ENCODE measurements around the gene BARD1.
"Not testable (repeated sequence)": the region's sequence is repeated elsewhere in the genome, so short reads cannot be mapped to it uniquely, and the experiment has no call there.

The BARD1 gene

DNA sequence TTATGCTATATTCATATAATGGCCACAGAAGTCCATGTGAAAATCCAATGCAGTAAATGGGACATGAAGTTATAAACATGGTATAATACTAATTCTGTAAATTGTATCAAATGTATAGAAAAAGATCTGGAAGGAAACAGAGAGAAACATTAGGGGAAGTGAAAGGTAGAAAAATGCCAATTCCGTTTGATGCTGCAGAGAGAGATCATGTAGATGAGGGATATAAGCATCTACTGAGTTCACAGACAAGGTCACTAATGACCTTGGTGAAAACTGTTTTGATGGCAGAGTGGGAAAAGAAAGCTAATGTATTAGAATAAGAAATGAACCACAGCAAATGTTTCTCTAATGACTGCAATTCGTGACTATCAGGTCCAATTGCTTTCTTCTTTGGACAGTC, 56.0 kb downstream of the BARD1 start:
- DNase-seq, result no peak

DNA sequence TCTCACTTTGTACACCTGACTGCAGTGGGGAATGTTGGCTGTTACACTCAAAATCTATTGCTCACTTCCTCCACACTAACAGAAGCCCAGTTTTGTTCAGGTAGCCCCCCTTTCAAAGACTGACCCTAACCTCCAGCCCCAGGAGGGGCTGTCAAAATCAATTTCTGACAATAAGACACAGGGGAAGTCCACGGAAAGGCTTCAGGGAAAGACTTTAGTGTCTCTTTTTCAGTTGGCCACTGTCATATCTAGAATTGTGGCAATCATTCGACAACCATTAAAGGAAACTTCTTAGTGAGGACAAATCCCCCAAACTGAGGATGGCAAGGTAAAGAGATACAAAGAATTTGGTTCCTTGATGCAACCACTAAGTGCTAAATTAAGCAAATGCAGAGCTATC, 59.0 kb downstream of the BARD1 start:
- DNase-seq, result no peak

GRCh38 chr2:214747992-214748391, 61.5 kb downstream of the BARD1 start:
- DNase-seq, result no peak

GRCh38 chr2:214742119-214742518, 67.4 kb downstream of the BARD1 start:
- DNase-seq, result no peak

GRCh38 chr2:214740867-214741395, 68.6 kb downstream of the BARD1 start:
- DNase-seq, result no peak

DNA sequence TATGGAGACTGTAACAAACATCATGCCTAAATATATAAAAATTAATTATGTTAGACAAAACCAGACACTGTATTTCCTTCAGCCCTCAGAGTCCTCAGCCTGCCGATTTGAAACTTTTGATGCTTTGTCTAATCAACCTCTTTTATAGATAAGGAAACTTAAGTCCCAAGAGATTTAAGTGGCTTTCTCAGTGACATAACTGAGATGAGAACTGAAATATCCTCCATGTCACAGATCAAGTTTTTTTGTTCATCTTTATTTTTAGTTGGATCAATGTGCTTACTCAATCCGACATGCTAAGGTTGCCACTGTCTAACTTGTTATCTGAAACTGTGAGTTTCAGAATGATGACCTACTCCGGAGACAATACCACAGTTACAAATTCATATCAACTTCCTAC, 72.3 kb downstream of the BARD1 start:
- no peak for DNase-seq

- no peak for DNase-seq
These were observed 78.6 kb downstream of the BARD1 start for GRCh38 chr2:214730800-214731407.

- DNase-seq, result no peak
These were observed 79.2 kb downstream of the BARD1 start for GRCh38 chr2:214730248-214730647.

DNA sequence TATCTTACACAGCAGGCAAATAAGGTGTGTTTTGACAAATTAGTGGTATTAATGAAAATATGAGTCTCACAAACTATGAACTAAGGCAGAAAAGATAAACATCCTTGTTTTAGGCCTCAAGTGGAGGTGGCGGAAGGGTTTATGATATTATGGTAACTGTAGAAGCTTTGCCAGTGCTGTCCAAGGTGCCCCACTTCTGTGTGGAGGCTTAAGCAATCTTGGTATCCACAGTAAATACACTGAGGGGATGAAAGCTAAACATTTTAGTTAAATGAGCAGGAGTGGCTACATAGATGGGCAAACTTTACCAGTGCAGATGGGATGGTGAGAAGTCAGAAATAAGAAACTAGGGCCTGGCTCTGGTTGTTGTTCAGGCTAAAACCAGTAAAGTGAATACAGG, 84.7 kb downstream of the BARD1 start:
- no peak for DNase-seq

- DNase-seq, result not testable (repeated sequence)
These were observed 91.6 kb downstream of the BARD1 start for GRCh38 chr2:214717837-214718236.

DNA sequence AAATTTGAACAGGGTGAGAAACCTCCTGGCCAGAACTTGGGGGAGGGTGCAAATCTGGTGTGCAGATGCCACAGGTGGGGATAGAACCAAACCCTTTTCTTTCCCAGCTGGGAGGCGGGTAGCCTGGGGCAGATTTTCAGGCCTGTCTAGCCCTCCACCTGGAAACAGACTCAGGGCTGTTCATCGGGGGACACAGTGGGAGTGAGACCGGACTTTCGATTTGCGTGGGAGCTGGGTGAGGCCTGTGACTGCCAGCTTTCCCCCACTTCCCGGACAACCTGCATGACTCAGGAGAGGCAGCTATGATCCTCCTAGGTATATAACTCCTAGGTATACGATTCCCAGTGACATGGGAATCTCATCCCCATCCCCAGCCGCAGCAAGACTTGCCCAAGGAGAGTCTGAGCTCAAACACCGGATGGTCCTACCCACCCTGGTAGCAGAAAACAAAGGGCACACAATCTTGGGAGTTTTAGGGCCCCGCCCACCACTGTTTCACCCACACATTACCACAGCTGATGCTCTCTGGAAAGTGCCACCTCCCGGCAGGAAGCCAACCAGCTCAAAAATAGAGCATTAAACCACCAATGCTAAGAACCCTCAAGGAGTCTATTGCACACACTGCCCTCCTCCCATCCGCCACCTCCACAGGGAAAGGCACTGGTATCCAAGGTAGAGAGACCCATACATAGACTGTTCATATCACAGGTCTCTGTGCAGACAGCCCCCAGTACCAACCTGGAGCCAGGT, 92.5 kb downstream of the BARD1 start:
- DNase-seq, result no peak

GRCh38 chr2:214715025-214715424, 94.5 kb downstream of the BARD1 start:
- DNase-seq, result no peak

DNA sequence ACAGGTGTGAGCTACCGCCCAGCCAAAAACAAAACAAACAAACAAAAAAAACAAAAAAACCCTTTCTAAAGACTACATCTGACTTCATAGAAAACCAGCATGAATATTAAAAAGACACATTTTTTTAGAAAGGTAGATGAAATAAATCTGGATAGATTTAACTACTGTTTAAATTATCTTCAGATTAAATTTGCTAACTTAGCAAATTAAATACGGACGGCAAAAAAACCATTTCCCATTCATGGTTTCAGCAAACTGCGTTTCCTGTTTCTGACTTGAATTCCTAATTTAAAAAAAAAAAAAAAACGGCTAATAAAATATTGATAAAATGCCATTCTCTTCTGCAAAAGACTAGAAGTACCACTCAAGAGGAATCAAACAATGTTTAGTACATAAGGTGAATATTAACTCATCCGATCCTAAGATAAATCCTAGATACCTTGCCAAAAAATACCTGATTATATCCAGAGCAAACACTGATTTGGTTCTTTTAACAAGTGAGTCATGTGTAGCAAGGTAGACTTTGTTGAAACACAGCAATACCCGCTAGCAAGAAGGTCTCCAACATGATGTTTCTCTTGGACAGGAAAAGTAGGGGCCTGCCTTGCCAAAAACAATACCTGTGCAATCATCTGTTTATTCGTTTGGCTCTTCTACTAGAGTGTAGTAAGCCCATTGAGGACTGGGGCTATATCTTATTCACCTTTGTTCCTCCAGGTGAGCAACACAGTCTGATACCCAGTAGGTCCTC, 96.2 kb downstream of the BARD1 start:
- DNase-seq, result no peak

GRCh38 chr2:214710729-214711128, 98.8 kb downstream of the BARD1 start:
- DNase-seq, result no peak

DNA sequence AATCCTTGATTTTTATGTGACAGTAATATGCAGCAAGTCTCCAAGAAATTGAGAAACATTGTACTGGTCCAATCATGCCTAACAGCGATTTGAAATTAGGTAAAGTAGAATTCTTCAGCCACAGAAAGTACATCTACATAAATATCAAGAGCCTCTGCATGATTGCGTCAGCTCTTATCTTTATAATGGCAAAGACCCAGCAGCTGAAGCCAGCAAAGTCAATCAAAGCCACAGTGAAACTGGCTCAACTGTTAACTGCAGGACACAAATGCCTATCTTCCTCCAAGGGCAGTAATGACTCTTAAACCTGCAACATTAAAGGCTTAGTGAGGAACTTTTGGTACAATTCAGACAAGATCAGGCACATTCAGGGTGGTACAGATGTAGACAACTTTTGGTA, 102.5 kb downstream of the BARD1 start:
- peak; percentile 4 for DNase-seq

DNA sequence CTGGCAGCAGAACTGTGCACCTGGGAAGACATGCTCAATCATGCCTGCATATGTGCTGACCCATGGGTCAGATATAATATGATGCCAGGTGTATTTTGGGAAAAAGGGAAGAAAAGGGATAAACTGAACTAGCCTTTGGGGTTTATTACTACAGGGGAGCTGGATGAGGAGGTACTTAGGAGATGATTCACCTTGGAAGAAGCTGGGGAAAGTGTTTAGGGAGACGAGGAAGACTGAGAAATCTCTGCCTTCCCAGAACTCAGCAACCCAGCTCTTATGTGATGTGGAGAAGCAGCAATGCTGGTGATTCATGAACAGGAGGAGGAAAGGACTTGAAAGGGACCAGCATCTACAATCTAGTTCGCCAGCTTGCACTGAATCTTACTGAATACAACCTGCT, 110.2 kb downstream of the BARD1 start:
- no peak for DNase-seq

DNA sequence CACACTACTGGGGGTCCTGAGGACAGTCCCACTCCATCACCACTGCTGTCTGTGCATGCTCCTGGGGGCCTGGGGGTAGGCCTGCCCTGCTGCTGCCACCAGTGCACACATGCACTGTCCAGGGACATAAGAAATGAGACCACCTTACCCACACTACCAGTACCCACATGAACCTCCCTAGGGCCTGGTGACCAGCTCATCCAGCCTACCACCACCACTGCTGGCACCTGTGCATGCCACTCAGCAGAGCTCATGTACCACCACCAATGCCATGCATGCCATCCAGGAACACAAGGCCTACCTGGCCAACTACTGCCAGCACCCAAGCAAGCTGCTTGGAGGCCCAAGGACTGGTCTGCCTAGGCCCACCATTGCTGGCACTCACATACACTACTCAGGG, 112.8 kb downstream of the BARD1 start:
- DNase-seq, result no peak

DNA sequence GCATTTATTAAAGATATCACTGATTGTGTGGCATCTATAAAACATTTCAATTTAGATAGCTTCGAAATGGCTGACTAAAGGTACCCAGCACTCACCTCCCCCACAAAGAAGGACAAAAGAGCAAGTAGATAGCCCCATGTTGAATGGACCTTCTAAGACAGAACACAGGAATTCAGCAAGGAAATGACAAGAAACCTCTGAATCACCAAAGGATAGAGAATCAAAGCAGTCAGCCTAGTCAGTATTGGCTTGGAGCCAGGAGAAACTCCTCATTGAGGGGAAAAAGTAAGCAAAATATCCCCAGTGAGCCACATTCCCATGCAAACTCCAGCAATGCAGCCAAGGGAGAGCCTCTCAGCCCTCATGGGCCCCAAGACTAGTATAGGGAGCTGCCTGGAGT, 113.7 kb downstream of the BARD1 start:
- DNase-seq, result no peak

- peak; percentile 6 for DNase-seq
These were observed 125.9 kb downstream of the BARD1 start for GRCh38 chr2:214683557-214683956.

DNA sequence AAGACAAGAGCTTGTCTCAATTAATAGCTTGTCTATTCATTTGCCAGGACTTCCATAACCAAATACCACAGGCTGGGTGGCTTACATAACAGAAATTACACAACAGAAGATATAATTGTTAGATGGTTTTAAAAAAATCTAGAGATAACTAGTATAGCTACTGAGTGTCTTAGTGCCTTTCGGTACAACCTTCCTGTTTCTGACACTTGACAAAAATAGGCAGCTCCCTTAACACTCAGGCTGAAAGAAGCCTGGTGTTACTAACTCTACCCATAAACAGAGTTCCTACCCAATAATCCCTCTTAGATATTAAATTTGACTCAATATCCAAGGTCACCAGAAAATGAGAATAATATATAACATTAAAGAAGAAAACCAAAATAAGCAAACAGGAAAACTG, 129.7 kb downstream of the BARD1 start:
- DNase-seq, result no peak

DNA sequence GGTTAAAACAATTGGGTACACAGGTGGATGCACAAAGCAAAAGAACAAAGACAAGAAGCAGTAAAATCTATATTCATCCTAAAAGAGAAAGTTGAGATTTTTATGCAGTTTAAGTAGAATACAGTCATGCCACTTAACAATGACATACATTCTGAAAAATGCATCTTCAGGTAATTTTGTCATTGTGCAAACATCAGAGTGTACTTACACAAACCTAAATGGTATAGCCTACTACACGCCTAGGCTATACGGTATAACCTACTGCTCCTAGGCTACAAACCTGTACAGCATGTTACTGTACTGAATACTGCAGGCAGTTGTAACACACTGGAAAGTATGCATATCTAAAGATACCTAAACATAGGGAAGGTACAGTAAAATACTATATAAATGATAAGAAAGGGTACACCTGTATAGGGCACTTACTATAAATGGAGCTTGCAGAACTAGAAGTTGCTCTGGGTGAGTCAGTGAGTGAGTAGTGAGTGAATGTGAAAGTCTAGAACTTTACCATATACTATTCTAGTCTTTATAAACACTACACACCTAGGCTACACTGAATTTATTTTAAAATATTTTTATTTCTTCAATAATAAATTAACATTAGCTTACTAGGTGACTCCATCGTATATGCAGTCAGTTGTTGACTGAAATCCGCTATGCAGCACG, 132.9 kb downstream of the BARD1 start:
- DNase-seq, result peak; percentile 7

Data from DMS53 (cell line).